DMS114 treated with DMSO at 0.1 percent for 48 hours (cell line): ENCODE measurements around the gene IDH3G.
"Not testable (repeated sequence)": the region's sequence is repeated elsewhere in the genome, so short reads cannot be mapped to it uniquely, and the experiment has no call there.

Source experiments
- DNase-seq: peaks from one replicate; lab custom pipeline; 2025; ENCODE audit not compliant: unreplicated experiment; lab: John Stamatoyannopoulos, UW

The IDH3G gene

DNA sequence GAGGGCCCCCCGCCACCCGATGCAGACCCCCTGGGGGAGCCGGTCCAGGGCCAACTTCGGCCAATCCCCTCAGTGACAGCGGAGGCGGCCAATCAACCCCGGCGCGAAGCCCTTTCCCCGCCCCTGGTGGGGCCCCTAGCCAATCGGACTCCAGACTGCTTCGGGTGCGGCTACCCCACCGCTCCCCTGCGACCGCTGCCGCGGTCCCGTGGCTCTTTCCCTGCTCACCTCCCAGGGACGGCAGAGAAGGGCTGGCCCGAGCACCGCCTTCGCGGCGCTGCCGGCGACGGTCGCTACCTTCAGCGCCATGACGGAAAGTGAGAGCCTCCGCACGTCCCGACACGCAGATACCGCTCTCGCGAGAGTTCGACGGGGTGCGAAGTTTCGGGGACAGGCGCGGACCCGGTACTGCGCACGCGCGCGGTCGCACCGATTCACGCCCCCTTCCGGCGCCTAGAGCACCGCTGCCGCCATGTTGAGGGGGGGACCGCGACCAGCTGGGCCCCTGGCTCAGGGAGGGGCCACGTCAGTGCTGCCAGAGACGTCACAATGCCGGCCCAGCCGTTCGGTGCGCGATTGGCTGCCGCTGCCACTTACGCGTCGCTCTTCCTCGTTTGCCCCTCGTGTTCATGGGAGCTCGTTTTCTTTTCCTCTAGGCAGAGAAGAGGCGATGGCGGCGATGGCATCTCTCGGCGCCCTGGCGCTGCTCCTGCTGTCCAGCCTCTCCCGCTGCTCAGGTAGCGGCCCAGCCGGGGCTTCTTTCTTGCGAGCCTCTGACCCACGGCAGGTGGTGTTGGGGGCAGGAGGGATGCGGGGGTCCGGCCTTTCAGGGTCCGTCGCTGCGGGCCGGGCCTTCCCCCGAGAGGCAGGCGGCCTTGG, at the start of gene IDH3G, which contains the start of gene SSR4:
Gene IDH3G, minus strand, starts transcription at position 358 of the 879 bp plus-strand sequence. Its CDS starts 49 bp downstream, at position 309.
Gene SSR4, plus strand, starts transcription at position 651 of the 879 bp plus-strand sequence. Its CDS starts 20 bp downstream, at position 671.
- peak; percentile 79 for DNase-seq

DNA sequence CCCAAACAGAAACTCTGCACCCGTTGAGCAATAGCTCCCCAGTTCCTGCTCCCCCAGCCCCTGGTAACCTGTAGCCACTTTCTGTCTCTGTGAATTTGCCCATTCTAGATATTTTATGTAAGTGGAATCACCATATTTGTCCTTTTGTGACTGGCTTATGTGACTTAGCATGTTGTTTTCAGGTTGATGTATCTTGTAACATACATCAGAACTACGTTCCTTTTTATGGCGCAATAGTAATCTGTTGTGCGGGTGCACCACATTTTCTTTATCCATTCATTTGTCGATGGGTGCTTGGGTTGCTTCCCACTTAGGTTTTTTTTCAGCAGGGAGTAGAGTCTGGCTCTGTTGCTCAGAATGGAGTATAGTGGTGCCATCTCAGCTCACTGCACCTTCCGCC, 42.7 kb upstream of the IDH3G start:
- no peak for DNase-seq

DNA sequence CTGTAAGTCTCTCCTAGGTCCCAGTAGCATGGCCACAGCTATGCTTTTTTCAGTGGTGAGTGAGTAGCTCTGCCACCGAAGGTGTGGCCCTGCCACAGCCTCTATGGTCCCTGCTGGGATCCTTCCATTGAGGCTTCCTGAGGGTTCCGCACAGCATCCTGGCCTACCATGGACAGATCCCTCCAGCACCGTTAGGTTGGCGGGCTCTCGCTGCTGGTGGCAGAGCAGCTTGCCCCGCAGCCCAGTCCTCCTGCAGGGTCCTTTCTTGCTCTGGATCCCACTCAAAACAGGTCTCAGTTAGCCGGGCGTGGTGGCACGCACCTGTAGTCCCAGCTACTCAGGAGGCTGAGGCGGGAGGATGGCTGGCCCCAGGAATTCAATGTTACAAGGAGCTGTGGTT, 38.6 kb upstream of the IDH3G start:
- no peak for DNase-seq

DNA sequence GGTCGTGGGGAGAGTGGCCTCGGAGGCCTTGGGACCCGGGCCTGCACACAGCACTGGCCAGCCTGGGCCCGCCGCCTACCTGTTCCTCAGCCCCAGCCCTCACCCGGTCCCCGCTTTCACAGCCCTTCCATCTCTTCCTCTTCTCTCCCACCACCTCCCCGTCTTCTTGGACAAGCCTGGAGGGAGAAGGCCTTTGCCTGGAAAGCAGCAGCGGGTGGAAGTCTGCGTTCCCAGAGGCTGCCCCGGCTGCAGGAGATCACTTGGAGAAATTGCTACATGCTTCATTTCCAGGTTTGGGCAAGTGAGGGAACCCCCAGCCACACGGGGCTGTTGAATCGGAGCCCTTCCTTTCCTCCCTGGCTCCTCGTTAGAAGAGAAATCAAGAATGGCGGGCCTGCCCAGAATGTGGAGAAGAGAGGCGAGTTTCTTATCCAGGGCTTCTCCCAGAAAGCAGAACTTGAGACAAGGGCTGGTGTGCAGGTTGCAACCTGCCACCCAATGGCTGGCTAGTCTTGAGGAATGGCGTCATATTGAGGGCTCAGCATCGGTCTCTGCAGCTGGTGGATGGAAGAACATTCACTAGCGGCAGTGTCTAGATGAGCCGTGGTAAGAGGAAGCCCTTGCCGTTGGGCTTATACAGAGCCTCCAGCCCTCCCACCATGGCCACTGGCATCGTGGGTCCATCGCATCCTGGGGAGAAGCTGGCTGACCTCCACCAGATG, 37.4 kb upstream of the IDH3G start:
- no peak for DNase-seq

DNA sequence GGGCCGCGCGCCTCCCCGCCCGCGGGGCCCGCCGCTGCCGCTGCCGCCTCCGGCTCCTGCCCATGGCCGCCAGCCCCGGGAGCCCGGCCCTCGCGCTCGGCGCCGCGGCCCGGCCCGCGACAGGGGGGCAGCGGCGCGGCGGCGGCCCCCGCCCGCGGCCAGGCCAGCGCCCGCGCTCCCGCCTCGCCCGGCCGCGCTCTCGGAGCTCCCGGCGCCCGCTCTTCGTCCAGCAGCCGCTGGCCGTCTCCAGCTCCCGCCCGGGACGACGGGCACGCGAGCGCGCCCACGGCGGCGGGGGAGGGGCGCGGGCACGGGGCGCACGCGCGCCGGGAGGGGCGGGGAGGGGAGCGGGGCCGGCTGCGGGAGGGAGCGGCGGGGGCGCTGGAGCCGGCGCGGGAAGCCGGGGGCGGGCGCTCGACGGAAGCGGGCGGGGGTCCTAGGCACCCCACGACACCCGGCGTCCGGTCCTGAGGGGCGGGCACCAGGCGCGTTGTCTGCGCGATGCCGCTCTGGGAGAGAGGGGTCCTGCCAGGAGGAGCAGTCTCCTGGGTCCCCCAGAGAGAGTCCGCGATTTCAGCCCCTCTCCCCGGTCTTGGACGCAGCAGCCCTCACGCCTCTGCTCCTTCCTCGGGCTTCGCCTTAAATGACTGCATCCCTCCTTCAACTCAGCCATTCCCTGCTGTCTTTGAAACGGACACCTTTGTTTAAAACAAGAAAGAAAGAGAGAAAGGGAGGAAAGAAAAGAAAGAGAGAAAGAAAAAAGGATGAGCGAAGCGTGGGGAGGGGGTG, 36.7 kb upstream of the IDH3G start:
- DNase-seq: no peak

DNA sequence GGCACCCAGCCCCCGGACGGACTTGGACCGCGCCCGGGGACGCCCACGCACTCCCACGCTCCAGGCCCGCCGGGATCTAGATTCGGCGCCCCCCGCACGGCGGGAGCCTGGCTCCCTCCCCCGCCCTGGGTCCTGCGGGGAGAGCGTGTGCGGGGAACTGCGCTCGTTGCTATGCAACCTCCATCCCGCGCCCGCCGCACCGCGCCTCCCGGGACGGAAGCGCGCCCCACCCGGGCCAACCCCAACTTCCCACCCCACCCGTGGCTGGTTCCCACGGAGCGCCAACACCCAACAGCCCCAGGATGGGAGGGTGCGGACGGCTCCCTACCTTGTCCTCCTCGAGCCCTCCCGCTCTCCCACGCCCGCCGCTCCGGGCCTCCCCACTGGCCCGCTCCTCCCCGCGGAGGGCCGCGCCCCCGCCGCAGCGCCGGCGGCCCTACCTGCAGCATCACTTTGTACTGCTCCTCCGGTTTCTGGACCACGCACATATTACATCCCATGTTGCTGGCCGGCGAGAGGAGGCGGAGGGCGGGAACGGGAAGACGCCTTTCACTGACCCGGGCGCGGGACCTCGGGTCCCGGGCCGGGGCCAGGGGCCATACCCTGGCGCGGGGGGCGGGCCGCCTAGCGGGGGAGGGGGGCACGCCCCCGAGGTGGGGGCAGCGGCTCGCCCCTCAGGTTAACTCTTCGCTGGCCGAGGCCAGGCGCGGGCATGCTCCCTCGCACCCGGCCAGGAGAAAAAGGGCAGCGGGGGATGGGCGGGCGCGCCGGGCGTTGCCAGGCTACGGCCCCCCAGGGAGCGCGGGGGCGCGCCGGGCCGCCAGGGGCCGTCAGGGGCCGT, 35.8 kb upstream of the IDH3G start, which contains the start of gene PDZD4:
Gene PDZD4, minus strand, starts transcription at position 746 of the 841 bp plus-strand sequence. Its CDS starts 246 bp downstream, at position 500.
- no peak for DNase-seq

DNA sequence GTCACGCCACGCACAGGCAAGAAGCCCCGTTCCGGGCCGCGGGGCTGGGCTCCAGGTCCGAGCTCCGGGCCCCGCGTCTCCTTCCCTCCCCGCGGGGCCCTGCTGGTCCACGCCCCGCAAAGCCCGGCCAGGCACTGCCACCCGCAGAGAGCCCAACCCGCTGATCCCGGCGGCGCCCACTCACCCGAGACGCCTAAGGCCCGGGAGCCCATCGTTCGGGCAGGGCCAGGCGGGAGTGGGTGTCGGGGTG, 35.3 kb upstream of the IDH3G start:
- DNase-seq: no peak

DNA sequence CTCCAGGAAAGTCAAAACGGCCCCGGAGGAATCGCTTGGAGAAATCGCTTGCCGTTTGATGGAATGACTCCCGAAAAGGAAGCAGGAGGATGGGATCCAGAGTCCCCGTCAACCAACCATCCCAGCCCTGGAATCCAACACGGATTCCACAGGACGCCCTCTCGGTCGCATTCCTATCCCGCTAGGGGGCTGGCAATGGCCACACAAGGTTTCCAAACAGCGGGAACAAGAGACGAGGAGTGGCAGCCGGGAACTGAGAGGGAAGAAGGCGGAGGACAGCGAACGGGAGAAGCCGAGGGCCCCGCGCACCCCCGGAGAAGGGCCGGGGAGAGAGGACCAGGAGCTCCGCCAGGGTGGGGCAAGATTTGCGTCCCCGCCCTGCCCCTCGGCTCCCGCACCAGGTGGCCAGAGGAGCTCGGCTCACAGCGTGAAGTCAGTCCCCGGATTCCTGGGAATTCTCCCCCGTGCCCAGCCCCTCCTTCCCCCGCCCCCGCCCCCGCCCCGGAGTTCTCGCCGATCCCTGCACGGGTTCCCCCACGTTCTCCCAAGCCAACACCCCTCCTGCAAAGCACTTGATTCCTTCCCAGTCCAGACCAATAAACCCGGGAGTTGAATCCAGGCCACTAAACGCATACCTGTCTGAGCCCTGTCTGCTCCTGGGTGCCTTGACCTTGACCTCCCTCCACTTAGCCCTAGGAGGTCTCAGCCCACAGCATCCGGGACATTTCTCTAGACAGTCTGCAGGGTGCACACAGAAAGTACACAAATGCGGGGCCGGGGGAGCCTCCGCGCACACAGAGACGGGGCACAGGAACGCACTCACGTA, 34.8 kb upstream of the IDH3G start:
- no peak for DNase-seq

DNA sequence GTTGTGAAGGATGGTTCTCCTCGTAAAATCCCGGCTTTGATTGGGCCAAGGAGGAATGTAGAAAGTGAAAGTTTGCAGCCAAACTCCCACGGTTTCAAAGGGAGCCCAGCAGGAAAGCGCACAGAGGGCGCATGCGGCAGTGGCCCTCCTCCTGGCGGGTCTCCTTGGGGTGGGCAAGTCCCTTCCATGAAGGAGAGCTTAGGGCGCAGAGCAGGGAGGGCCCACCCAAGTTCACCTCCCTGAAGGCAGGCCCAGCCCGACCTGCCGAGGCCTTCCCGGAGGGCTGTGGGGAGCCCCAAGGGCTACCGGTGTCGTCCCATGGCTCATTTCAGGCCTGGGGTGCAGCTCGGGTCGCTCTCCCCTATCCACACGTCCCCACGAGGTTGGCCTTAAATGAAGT, 34.1 kb upstream of the IDH3G start:
- DNase-seq: no peak

DNA sequence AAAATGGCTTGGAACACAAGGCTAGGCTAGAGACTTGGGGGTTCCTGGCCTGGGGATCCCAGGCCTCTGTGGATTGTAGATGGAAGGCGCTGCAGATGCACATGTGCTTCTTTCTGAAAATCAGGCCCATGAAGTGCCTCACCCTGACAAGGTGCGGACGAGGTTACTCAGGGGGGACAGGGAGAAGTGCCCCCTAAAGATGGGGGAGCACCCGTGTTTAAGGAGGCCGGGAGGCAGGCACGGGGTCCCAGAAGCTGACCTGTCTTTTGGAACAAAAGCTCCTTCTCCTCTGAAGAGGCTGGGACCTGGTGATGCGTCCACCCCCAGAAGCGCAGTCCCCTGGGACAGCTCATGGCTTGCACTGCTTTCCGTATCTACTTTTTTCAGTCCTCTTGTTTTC, 33.7 kb upstream of the IDH3G start:
- no peak for DNase-seq

DNA sequence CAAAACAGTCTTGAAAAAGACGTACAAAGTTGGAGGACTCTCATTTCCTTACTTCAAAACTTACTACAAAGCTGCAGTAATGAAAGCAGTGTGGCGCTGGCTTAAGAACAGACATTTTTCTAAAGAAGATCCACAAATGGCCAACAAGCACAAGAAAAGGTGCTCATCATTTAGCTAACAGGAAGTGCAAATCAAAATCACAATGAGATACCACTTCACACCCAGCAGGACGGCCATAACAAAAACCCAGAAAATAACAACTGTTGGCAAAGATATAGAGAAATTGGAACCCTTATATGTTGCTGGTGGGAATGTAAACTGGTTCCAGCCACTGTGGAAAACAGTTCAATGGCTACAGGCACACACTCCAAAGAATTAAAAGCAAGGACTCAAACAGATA, 32.8 kb upstream of the IDH3G start:
- DNase-seq: no peak

DNA sequence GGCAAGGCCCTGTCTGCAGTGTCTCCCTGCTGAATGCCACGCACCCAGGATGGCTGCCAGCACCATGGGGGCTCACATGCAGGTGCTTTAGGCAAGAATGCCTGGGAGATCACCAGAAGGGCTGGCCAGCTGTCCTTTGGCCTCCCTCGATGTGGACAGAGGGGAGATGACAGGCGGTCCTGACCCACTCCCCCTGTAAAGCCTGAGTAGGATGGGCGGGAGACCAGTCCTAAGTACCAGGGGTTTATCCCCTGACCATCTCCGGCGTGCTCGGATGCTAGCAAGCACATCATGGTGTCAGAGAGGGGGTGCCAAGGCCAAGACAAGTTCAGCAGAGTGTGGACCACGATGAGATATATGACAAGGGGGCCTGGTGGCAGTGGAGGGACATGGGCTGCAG, 30.9 kb upstream of the IDH3G start:
- DNase-seq: no peak

DNA sequence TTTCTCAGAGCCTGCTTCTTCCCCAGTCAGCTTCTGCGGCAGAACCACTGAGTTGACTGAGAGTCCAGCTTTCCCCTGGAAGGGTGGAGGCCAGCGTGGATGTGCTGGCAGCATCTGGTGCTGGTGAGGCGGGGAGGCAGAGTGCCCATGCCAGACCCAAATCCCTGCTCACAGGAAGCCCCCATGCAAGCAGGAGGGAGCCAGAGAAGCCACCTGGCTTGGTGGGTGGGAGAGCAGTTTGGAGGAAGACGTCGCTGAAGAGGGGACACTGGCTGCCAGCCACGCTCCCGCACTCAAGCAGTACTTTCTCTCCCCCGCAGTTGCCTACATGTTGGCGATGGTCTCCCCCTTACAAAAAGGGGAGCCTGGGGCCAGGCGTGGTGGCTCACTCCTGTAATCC, 30.2 kb upstream of the IDH3G start:
- DNase-seq: no peak

DNA sequence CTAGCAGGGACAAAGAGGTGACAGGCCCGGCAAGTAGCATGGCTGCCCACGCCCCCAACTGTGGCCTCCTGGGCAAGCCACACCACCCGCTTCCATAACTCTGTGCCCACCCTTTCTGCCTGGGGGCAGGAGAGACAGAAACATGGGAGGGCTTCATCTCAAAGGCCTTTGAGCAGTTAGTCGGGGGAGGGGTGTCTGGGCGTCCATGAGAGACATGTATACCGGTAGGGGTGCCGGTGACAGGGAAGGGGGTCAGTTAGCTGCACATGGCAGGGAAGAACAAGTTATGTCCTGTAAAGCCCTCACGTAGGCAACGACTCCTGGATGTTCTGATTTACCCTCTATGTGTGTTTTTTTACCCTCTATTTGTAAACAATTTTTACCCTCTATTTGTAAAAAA, 26.9 kb upstream of the IDH3G start:
- DNase-seq: no peak

DNA sequence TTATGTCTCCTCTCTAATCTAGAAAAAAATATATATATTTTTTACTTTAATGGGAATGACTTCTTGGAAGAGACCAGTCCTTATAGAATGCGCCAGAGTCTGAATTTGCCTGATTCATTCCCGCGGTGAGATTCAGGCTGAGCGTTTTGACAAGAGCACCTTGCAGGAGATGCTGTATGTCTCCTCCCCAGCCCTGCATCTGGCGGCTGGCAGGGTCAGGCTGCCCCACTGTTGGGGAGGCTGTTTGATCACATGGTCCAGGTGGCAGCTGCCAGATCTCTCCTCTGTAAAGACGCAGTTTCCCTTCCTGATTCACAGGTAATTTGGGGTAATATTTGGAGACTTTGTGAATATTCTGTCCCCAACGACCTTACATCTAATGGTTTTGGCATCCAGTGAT, 26.4 kb upstream of the IDH3G start:
- no peak for DNase-seq

DNA sequence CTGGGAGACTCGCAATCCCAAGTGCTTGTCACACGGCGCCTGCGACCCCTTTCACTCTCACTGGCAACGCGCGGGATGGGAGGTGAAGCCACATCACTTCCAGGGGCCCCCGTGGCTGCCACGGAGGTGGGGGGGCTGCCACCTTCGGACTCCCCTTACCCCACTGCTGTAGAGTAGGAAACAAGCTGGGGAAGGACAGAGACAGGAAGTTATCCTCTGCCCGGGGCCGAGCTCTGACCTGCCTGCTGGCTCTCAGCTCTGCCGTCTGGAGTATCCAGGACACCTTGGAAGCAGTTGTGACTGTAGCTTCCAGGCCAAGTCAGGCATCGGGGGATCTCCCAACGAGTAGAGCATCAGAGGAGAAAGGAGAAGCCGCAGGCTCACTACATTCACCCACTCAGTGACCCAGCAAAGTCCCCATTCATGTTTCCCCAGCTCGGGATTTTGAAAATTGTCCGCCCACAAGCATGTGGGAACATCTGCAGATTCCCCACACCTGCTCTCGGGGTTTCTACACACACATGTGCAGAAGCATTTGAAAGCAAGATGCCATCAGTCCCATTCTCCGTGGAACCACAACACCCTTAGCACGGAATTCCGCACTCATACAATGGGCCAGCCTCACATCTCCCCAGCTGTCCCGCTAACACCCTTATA, 25.3 kb upstream of the IDH3G start:
- DNase-seq: no peak

DNA sequence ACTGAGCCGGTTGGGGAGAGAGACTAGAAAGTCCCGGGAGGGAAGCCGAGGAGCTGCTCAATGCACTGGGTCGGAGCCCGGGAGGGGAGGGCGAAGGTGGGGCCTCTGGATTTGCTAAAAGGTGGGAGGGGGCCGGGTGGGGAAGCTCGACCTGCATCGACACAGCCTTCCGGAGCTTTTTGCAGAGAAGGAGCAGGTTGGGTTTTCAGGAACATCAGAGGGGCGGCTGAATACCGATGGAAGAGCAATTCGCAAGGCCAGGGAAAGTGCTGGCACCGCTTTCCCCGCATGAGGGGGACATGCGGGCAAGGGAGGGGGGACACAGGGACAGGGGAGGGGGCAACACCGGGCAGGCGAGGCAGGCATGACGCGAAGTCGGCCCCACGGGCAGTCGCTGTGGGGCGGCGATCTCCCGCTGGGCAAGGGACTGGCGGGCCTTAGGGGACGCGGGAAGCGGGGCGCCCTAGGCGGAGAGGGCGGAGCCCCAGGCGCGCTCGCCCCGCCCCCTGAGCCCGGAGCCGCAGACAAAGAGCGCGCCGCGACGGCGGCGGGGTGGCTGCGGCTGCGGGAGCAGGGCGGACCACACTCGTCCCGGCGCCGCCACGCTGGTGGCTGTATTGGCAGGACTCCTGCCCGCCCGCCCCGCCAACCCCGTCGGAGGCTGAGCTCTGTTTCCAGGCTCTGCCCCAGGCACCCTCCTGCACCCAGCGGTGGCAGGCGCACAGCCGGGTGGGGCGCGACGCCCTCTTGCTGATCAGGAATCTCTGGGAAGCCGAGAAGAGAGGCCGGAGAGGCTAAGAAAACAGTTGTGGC, 24.6 kb upstream of the IDH3G start:
- peak; percentile 9 for DNase-seq

DNA sequence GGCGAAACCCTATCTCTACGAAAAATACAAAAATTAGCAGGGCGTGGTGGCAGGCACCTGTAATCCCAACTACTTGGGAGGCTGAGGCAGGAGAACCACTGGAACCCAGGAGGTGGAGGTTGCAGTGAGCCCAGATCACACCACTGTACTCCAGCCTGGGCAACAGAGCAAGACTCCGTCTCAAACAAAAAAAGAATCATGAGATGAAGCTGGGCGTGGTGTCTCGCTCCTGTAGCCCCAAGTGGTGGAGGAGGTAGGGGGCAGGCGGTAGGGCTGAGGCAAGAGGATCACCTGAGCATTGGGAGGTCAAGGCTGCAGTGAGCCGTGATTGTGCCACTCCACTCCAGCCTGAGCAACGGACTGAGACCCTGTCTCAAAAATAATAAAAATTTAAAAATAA, 23.9 kb upstream of the IDH3G start:
- not testable (repeated sequence) for DNase-seq
